ENCODE results near the gene TMEM121B. TPM values are rescaled to one million over a fixed set of nuclear protein-coding genes. Genes with fewer than 3 reads are reported as not detected.
A peak's percentile ranks its signal among the peaks of the same experiment; 100 is the strongest.

TMEM121B gene
- total RNA-seq, 2 donors from 2014 or later: 0.55 to 1.1 TPM

GRCh38 chr22:17100621-17101020, 20.5 kb downstream of the TMEM121B start:
- Histone ChIP-seq H3K27me3 (no peaks in the 10 kb centered on the region), H3K9me3 (no peaks in the 10 kb centered on the region), H3K27ac (no peak overlapping the region), H3K4me1 (no peaks in the 10 kb centered on the region), H3K36me3 (peaks cover 57% of the 10 kb centered on the region), H3K4me3 (no peak overlapping the region)
- no peak for TF ChIP-seq CTCF (IDR thresholded peaks at IDR 0.05)
- no peak for DNase-seq (ENCODE audit: low spot score)

GRCh38 chr22:17098379-17098819, 22.8 kb downstream of the TMEM121B start:
- no peaks in the 10 kb centered on the region for H3K4me1 ChIP-seq
- TF ChIP-seq CTCF (IDR thresholded peaks at IDR 0.05): no peak
- no peak for DNase-seq (ENCODE audit: low spot score)
- no peak overlapping the region for H3K27ac ChIP-seq
- H3K9me3 ChIP-seq: no peaks in the 10 kb centered on the region
- peaks cover 52% of the 10 kb centered on the region for H3K36me3 ChIP-seq
- H3K4me3 ChIP-seq: no peak overlapping the region
- no peaks in the 10 kb centered on the region for H3K27me3 ChIP-seq

GRCh38 chr22:17097701-17098100, 23.5 kb downstream of the TMEM121B start:
- H3K9me3 ChIP-seq: no peaks in the 10 kb centered on the region
- no peak for DNase-seq (ENCODE audit: low spot score)
- no peak for TF ChIP-seq CTCF (IDR thresholded peaks at IDR 0.05)
- no peaks in the 10 kb centered on the region for H3K4me1 ChIP-seq
- H3K27me3 ChIP-seq: no peaks in the 10 kb centered on the region
- no peak overlapping the region for H3K27ac ChIP-seq
- H3K36me3 ChIP-seq: peaks cover 45% of the 10 kb centered on the region
- no peak overlapping the region for H3K4me3 ChIP-seq

- Histone ChIP-seq H3K4me1 (no peaks in the 10 kb centered on the region), H3K36me3 (peaks cover 39% of the 10 kb centered on the region), H3K27me3 (no peaks in the 10 kb centered on the region), H3K27ac (no peak overlapping the region), H3K9me3 (no peaks in the 10 kb centered on the region), H3K4me3 (no peak overlapping the region)
- DNase-seq (ENCODE audit: low spot score): no peak
- TF ChIP-seq CTCF (IDR thresholded peaks at IDR 0.05): no peak
Measured at GRCh38 chr22:17097062-17097461, 24.1 kb downstream of the TMEM121B start.

- H3K27ac ChIP-seq: no peak overlapping the region
- TF ChIP-seq CTCF (IDR thresholded peaks at IDR 0.05): no peak
- no peak overlapping the region for H3K4me3 ChIP-seq
- peaks cover 30% of the 10 kb centered on the region for H3K36me3 ChIP-seq
- H3K9me3 ChIP-seq: no peaks in the 10 kb centered on the region
- no peaks in the 10 kb centered on the region for H3K27me3 ChIP-seq
- no peaks in the 10 kb centered on the region for H3K4me1 ChIP-seq
- DNase-seq (ENCODE audit: low spot score): no peak
Measured at GRCh38 chr22:17096071-17096470, 25.1 kb downstream of the TMEM121B start.

- Histone ChIP-seq H3K36me3 (peaks cover 26% of the 10 kb centered on the region), H3K4me3 (no peak overlapping the region), H3K27ac (no peak overlapping the region), H3K27me3 (no peaks in the 10 kb centered on the region), H3K9me3 (no peaks in the 10 kb centered on the region), H3K4me1 (peaks cover 0 to 3% of the 10 kb centered on the region in 2 donors)
- no peak for DNase-seq (ENCODE audit: low spot score)
- TF ChIP-seq CTCF (IDR thresholded peaks at IDR 0.05): peak in 1 of 2 donors; percentile 42
Measured at GRCh38 chr22:17095538-17095937, 25.6 kb downstream of the TMEM121B start.
